HUES6 (cell line): ENCODE results near the gene LIMA1.
A peak's percentile ranks its signal among the peaks of the same experiment; 100 is the strongest.
"Not testable (repeated sequence)": the region's sequence is repeated elsewhere in the genome, so short reads cannot be mapped to it uniquely, and the experiment has no call there.

ENCODE experiments used
- H3K27ac ChIP-seq: 2 replicates; pipeline ENCODE4 v1.7.0; 2013; ENCODE audit warnings: low read depth, mild to moderate bottlenecking, low read length, inconsistent platforms
- H3K27me3 ChIP-seq: 2 replicates; pipeline ENCODE4 v1.6.1; 2013; ENCODE audit warnings: low read length; ENCODE audit not compliant: control insufficient read depth, insufficient read depth
- H3K36me3 ChIP-seq: 2 replicates; pipeline ENCODE4 v1.6.1; 2013; ENCODE audit warnings: low read length; ENCODE audit not compliant: control insufficient read depth, insufficient read depth
- H3K4me1 ChIP-seq: 2 replicates; pipeline ENCODE4 v1.6.1; 2013; ENCODE audit warnings: low read length; ENCODE audit not compliant: control insufficient read depth, insufficient read depth
- H3K4me3 ChIP-seq: 2 replicates; pipeline ENCODE4 v1.5.1; 2013; ENCODE audit warnings: low read depth, low read length
- H3K9ac ChIP-seq: one replicate; pipeline ENCODE4 v1.6.1; 2013; ENCODE audit warnings: mild to moderate bottlenecking, low read length
- H3K9me3 ChIP-seq: 2 replicates; pipeline ENCODE4 v1.6.1; 2013; ENCODE audit warnings: low read depth, low read length; ENCODE audit not compliant: control insufficient read depth, insufficient read depth

Gene LIMA1

GRCh38 chr12:50231346-50231745, 52.0 kb downstream of the LIMA1 start:
- Histone ChIP-seq H3K9ac (no peak overlapping the region), H3K9me3 (no peaks in the 10 kb centered on the region), H3K36me3 (no peaks in the 10 kb centered on the region), H3K4me1 (no peaks in the 10 kb centered on the region), H3K27ac (no peak overlapping the region), H3K27me3 (no peaks in the 10 kb centered on the region), H3K4me3 (no peak overlapping the region)

GRCh38 chr12:50230217-50230616, 53.1 kb downstream of the LIMA1 start:
- Histone ChIP-seq H3K4me1 (no peaks in the 10 kb centered on the region), H3K9ac (no peak overlapping the region), H3K9me3 (no peaks in the 10 kb centered on the region), H3K27ac (no peak overlapping the region), H3K4me3 (no peak overlapping the region), H3K27me3 (no peaks in the 10 kb centered on the region), H3K36me3 (no peaks in the 10 kb centered on the region)

- H3K9ac ChIP-seq = no peak overlapping the region
- H3K27ac ChIP-seq = no peak overlapping the region
Observed at GRCh38 chr12:50224026-50224692, 59.2 kb downstream of the LIMA1 start.

GRCh38 chr12:50222275-50222783, 61.0 kb downstream of the LIMA1 start:
- Histone ChIP-seq H3K9me3 (no peaks in the 10 kb centered on the region), H3K9ac (peak overlapping the region; percentile 84)

More at GRCh38 chr12:50224026-50224692, 59.2 kb downstream of the LIMA1 start:
- H3K4me1 ChIP-seq = peaks cover 20% of the 10 kb centered on the region
- no peak overlapping the region for H3K4me3 ChIP-seq
- H3K27me3 ChIP-seq = no peaks in the 10 kb centered on the region
- no peaks in the 10 kb centered on the region for H3K36me3 ChIP-seq
- H3K9me3 ChIP-seq = no peaks in the 10 kb centered on the region

GRCh38 chr12:50221228-50222008, 61.9 kb downstream of the LIMA1 start:
- no peaks in the 10 kb centered on the region for H3K9me3 ChIP-seq
- peak overlapping the region; percentile 52; the same call in 1 of the 2 replicates for H3K27ac ChIP-seq
- peaks cover 20% of the 10 kb centered on the region for H3K4me1 ChIP-seq
- no peaks in the 10 kb centered on the region for H3K27me3 ChIP-seq
- peak overlapping the region; percentile 62 for H3K4me3 ChIP-seq
- H3K9ac ChIP-seq = peak overlapping the region; percentile 84
- peaks cover 9% of the 10 kb centered on the region; the same call in 1 of the 2 replicates for H3K36me3 ChIP-seq

More at GRCh38 chr12:50222275-50222783, 61.0 kb downstream of the LIMA1 start:
- H3K36me3 ChIP-seq = peaks cover 9% of the 10 kb centered on the region; the same call in 1 of the 2 replicates
- peak overlapping the region; percentile 62 for H3K4me3 ChIP-seq
- H3K27ac ChIP-seq = peak overlapping the region; percentile 52
- peaks cover 20% of the 10 kb centered on the region for H3K4me1 ChIP-seq
- H3K27me3 ChIP-seq = no peaks in the 10 kb centered on the region

- H3K4me3 ChIP-seq = peak overlapping the region; percentile 62
- no peaks in the 10 kb centered on the region for H3K9me3 ChIP-seq
- peaks cover 20% of the 10 kb centered on the region for H3K4me1 ChIP-seq
- H3K36me3 ChIP-seq = peaks cover 9% of the 10 kb centered on the region; the same call in 1 of the 2 replicates
- H3K27me3 ChIP-seq = no peaks in the 10 kb centered on the region
- peak overlapping the region; percentile 84 for H3K9ac ChIP-seq
- peak overlapping the region; percentile 1; the same call in 1 of the 2 replicates for H3K27ac ChIP-seq
Observed at GRCh38 chr12:50220363-50220995, 62.8 kb downstream of the LIMA1 start.

GRCh38 chr12:50219544-50219943, 63.8 kb downstream of the LIMA1 start:
- no peaks in the 10 kb centered on the region for H3K9me3 ChIP-seq
- H3K9ac ChIP-seq = no peak overlapping the region
- H3K4me3 ChIP-seq = 0 out of 2 replicates have a peak overlapping the region, but pooled peaks have one; percentile 4
- H3K36me3 ChIP-seq = peaks cover 9% of the 10 kb centered on the region; the same call in 1 of the 2 replicates
- H3K4me1 ChIP-seq = peaks cover 19% of the 10 kb centered on the region
- no peaks in the 10 kb centered on the region for H3K27me3 ChIP-seq
- no peak overlapping the region for H3K27ac ChIP-seq

- H3K27ac ChIP-seq, H3K9me3 ChIP-seq, H3K27me3 ChIP-seq, H3K9ac ChIP-seq, H3K4me3 ChIP-seq, H3K36me3 ChIP-seq: not testable (repeated sequence)
- H3K4me1 ChIP-seq = peaks cover 14% of the 10 kb centered on the region
Observed at GRCh38 chr12:50219001-50219400, 64.3 kb downstream of the LIMA1 start.

- no peak overlapping the region for H3K9ac ChIP-seq
- no peak overlapping the region for H3K27ac ChIP-seq
- peaks cover 10% of the 10 kb centered on the region for H3K4me1 ChIP-seq
- peaks cover 9% of the 10 kb centered on the region; the same call in 1 of the 2 replicates for H3K36me3 ChIP-seq
- no peak overlapping the region for H3K4me3 ChIP-seq
- H3K9me3 ChIP-seq = no peaks in the 10 kb centered on the region
- H3K27me3 ChIP-seq = no peaks in the 10 kb centered on the region
Observed at GRCh38 chr12:50218386-50218785, 64.9 kb downstream of the LIMA1 start.

- H3K4me3 ChIP-seq = no peak overlapping the region
- no peak overlapping the region for H3K9ac ChIP-seq
- no peaks in the 10 kb centered on the region for H3K27me3 ChIP-seq
- H3K4me1 ChIP-seq = peaks cover 4% of the 10 kb centered on the region; the same call in 1 of the 2 replicates
- no peak overlapping the region for H3K27ac ChIP-seq
- H3K9me3 ChIP-seq = no peaks in the 10 kb centered on the region
- H3K36me3 ChIP-seq = peaks cover 9% of the 10 kb centered on the region; the same call in 1 of the 2 replicates
Observed at GRCh38 chr12:50217202-50217601, 66.1 kb downstream of the LIMA1 start.
